Measurements from ENCODE around the gene BST1. TPM values are rescaled to one million over a fixed set of nuclear protein-coding genes. Genes with fewer than 3 reads are reported as not detected.
"Not testable (repeated sequence)": the region's sequence is repeated elsewhere in the genome, so short reads cannot be mapped to it uniquely, and the experiment has no call there.

BST1 gene
- total and polyA plus RNA-seq, 2 of the 8 experiments (the other 6 are each of a cell fraction or from before 2014, with no cell fraction given) = 0.52 to 0.54 TPM

- H2BK15ac ChIP-seq (ENCODE audit: low read length); H3K14ac ChIP-seq (ENCODE audit: insufficient read length); H4K8ac ChIP-seq (ENCODE audit: extremely low read depth, insufficient read depth, low read length); H3K4me2 ChIP-seq (ENCODE audit: insufficient read depth in 1 of 2, low read depth in 2 of 2, low read length in 2 of 2); H3K4me1 ChIP-seq (replicated peaks in 1 of 4; ENCODE audit: control insufficient read depth in 3 of 4, insufficient read depth in 4 of 4, low read length in 3 of 4); H4K5ac ChIP-seq (ENCODE audit: insufficient read length, low read depth, low read length); H3K23me2 ChIP-seq (ENCODE audit: low read depth, low read length); H3K9me3 ChIP-seq (ENCODE audit: insufficient read depth in 2 of 2, low read depth in 1 of 2, low read length in 1 of 2); H2AK5ac ChIP-seq (ENCODE audit: low read depth, low read length); H3K27ac ChIP-seq (ENCODE audit: low read depth, low read length); DNase-seq (ENCODE audit: low read depth in 1 of 2, low spot score in 2 of 2); H2BK12ac ChIP-seq (ENCODE audit: low read depth, low read length); H3K79me2 ChIP-seq (ENCODE audit: control insufficient read depth in 1 of 2, insufficient read depth in 2 of 2, low read length in 2 of 2); H2BK5ac ChIP-seq (ENCODE audit: low read depth, low read length); H3K18ac ChIP-seq (ENCODE audit: extremely low read depth, low read length); H4K20me1 ChIP-seq (replicated peaks in 1 of 2; ENCODE audit: control insufficient read depth in 1 of 2, insufficient read depth in 2 of 2, low read length in 2 of 2); H3K56ac ChIP-seq (replicated peaks; ENCODE audit: insufficient read length, low read depth, low read length); POLR2A ChIA-PET (ENCODE audit: partially characterized antibody); H3K4ac ChIP-seq (replicated peaks; ENCODE audit: insufficient read length, low read depth, low read length); H3K27me3 ChIP-seq (replicated peaks in 1 of 4; ENCODE audit: control insufficient read depth in 3 of 4, extremely low read depth in 1 of 4, insufficient read depth in 3 of 4, low read length in 3 of 4); H3K9ac ChIP-seq (replicated peaks in 1 of 4; ENCODE audit: extremely low read depth in 1 of 4, low read depth in 3 of 4, low read length in 3 of 4); H3K23ac ChIP-seq (ENCODE audit: insufficient read length); H2AFZ ChIP-seq (ENCODE audit: low read length); H2BK20ac ChIP-seq (ENCODE audit: low read length); FAIRE-seq; H2BK120ac ChIP-seq (replicated peaks; ENCODE audit: low read depth, low read length); H4K91ac ChIP-seq (replicated peaks; ENCODE audit: insufficient read length, low read length); H3K4me3 ChIP-seq (ENCODE audit: extremely low read depth in 1 of 4, insufficient read depth in 2 of 4, low read depth in 3 of 4, low read length in 4 of 4); H3K36me3 ChIP-seq (ENCODE audit: control insufficient read depth in 2 of 4, insufficient read depth in 4 of 4, low read length in 3 of 4); H3K79me1 ChIP-seq (ENCODE audit: low read depth, low read length): not testable (repeated sequence)
- CTCF ChIA-PET (ENCODE audit: partially characterized antibody) = interaction anchor here (0.6 to 1.1 kb wide), 3 partner anchors 11 to 1825 kb away, joined by 3 to 5 read pairs (median 3); no protein-coding TSS in a partner anchor
These were observed 59.6 kb downstream of the BST1 start for GRCh38 chr4:15762460-15762859.
